ENCODE data around the gene EBI3.
"Not testable (repeated sequence)": the region's sequence is repeated elsewhere in the genome, so short reads cannot be mapped to it uniquely, and the experiment has no call there.

EBI3 gene

DNA sequence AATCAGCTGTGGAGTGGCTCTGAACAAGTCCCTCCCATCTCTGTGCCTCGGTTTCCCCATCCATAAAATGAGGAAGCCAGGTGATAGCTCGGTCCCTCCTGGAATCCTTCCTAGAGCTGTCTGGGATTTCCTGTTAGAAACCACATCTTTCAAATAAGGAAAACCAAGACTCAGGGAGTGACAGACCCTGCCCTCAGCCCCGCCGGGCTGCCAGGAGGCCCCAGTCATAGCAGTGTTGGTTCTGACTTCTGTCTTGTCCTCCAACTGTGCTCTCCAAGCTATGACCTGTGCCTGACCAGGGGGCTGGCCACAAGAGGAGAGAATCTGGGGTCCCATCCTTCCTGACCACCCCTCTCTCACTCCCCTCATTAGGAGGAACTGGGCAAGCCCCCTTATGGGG lies 48.7 kb downstream of the EBI3 start:
- TF ChIP-seq CTCF (IDR thresholded peaks at IDR 0.05; ENCODE audit: control extremely low read depth, extremely low read depth, low read depth, missing control alignments) = no peak
- DNase-seq (ENCODE audit: extremely low spot score) = no peak
- ChIA-PET CTCF (interaction anchor here (3.3 kb wide), 1 partner anchor 11 kb away, joined by 21 read pairs; no protein-coding TSS in a partner anchor), POLR2A (no interaction called here)

- no peak for DNase-seq (ENCODE audit: extremely low spot score)
- CTCF ChIA-PET = interaction anchor here (3.3 kb wide), 1 partner anchor 12 kb away, joined by 21 read pairs; no protein-coding TSS in a partner anchor
- no peak for TF ChIP-seq CTCF (IDR thresholded peaks at IDR 0.05; ENCODE audit: control extremely low read depth, extremely low read depth, low read depth, missing control alignments)
- POLR2A ChIA-PET = no interaction called here
These were observed 49.3 kb downstream of the EBI3 start, which contains the start of gene SHD for GRCh38 chr19:4278419-4279266. Gene SHD (plus strand): TSS chr19:4279266. CDS start chr19:4280064, 798 bp downstream.

DNA sequence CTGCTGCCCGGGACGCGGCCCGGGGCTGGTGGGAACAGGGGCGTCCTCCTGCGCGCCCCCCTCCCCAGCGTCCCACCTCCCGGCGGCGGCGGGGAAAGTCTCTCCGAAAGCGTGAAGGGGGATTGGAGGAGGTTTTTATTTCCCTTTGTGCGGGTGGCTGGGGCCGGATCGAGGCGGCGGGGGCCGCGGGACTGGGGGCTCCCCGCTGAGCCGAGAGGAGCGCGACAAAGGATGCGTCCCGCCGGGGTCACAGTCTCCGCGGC lies 49.9 kb downstream of the EBI3 start:
- ChIA-PET POLR2A (no interaction called here), CTCF (no interaction called here)
- DNase-seq (ENCODE audit: extremely low spot score) = no peak
- TF ChIP-seq CTCF (IDR thresholded peaks at IDR 0.05; ENCODE audit: control extremely low read depth, extremely low read depth, low read depth, missing control alignments) = no peak

GRCh38 chr19:4279530-4280422 lies 50.5 kb downstream of the EBI3 start:
- ChIA-PET CTCF (interaction anchor here (1.5 kb wide), 1 partner anchor 73 kb away, joined by 3 read pairs; no protein-coding TSS in a partner anchor), POLR2A (no interaction called here)
- DNase-seq (ENCODE audit: extremely low spot score) = no peak
- no peak for TF ChIP-seq CTCF (IDR thresholded peaks at IDR 0.05; ENCODE audit: control extremely low read depth, extremely low read depth, low read depth, missing control alignments)

- no peak for DNase-seq (ENCODE audit: extremely low spot score)
- CTCF ChIA-PET = interaction anchor here (1.2 kb wide), 1 partner anchor 17 kb away, joined by 3 read pairs; no protein-coding TSS in a partner anchor
- POLR2A ChIA-PET = no interaction called here
- no peak for TF ChIP-seq CTCF (IDR thresholded peaks at IDR 0.05; ENCODE audit: control extremely low read depth, extremely low read depth, low read depth, missing control alignments)
These were observed 55.0 kb downstream of the EBI3 start for GRCh38 chr19:4284176-4284958.

DNA sequence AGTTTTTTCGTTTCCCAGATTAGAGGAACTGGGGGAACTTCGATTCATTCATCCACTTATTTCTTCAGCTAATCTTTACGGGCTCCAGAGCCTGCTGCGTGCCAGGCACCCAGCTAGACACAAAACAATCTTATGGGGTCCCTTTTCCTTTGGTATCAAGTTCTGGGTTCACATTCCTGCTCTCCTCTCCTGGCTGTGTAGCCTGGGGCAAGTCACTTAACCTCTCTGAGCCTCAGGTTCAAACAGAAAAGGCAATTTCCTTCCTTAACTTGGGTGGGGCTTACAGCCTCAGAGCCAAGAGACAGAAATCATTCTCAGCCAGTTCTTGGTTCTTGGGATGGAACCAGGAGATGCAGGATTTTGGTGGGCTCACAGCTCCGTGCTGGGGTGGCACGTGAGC lies 55.7 kb downstream of the EBI3 start:
- CTCF ChIA-PET = no interaction called here
- no peak for DNase-seq (ENCODE audit: extremely low spot score)
- POLR2A ChIA-PET = interaction anchor here (0.6 kb wide), 1 partner anchor 150 kb away, joined by 6 read pairs; no protein-coding TSS in a partner anchor
- no peak for TF ChIP-seq CTCF (IDR thresholded peaks at IDR 0.05; ENCODE audit: control extremely low read depth, extremely low read depth, low read depth, missing control alignments)

DNA sequence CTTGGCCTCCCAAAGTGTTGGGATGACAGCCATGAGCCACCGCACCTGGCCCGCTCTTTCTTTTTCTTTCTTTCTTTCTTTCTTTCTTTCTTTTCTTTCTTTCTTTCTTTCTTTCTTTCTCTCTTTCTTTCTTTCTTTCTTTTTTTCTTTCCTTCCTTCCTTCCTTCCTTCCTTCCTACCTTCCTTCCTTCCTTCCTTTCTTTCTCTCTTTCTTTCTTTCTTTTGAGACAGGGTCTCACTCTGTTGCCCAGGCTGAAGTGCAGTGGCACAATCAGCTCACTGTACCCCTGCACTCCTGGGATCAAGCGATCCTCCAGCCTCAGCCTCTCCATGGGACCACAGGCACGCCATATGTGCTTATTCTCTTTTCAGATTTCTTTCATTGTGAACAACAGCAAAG lies 56.8 kb downstream of the EBI3 start:
- DNase-seq (ENCODE audit: extremely low spot score); CTCF ChIA-PET; POLR2A ChIA-PET: not testable (repeated sequence)

Measured in GM10248 (cell line).